Lower lobe of right lung (tissue), 2 donors: Measurements from ENCODE around the gene ACAD11. TPM values are rescaled to one million over a fixed set of nuclear protein-coding genes. Genes with fewer than 3 reads are reported as not detected.

ENCODE experiments used
- ATAC-seq, 2 donors: fragments of 200-7000 bp; cut with Tn5 transposase; one replicate each; pipeline ENCODE4 v1.9.1; 2020 to 2022; ENCODE audit warnings: mild to moderate bottlenecking in 2 of 2, moderate library complexity in 2 of 2
- DNase-seq: peaks from one replicate; pipeline ENCODE4 v3.0.0-alpha.2; 2020
- H3K27ac ChIP-seq: fragments of 200-600 bp; one replicate; pipeline ENCODE4 v1.8.0; 2022
- H3K27me3 ChIP-seq: fragments of 200-600 bp; one replicate; pipeline ENCODE4 v1.8.0; 2022; ENCODE audit warnings: low read depth
- H3K36me3 ChIP-seq: fragments of 200-600 bp; one replicate; pipeline ENCODE4 v1.8.0; 2022; ENCODE audit warnings: mild to moderate bottlenecking
- H3K4me1 ChIP-seq: fragments of 200-600 bp; one replicate; pipeline ENCODE4 v1.8.0; 2022
- H3K4me3 ChIP-seq: fragments of 200-600 bp; one replicate; pipeline ENCODE4 v1.8.0; 2022; ENCODE audit warnings: mild to moderate bottlenecking
- H3K9me3 ChIP-seq: fragments of 200-600 bp; one replicate; pipeline ENCODE4 v1.8.0; 2022
- intact Hi-C: fragments of 100-400 bp; cut with DNase I; formaldehyde crosslinking; loops from one replicate; pipeline ENCODE4 v1.11.0; 2022
- total RNA-seq: library from RNA; stranded (reverse); fragmentation: NEBNext Ultra II Directional; extraction: Animal tissue kit (Norgen Biotek cat#: 25700); gene quantifications from one replicate; pipeline ENCODE4 v1.2.1, GENCODE V29; 2021
- TF ChIP-seq, protein P1 (sequence below): fragments of 200-600 bp; IDR thresholded peaks from one replicate; pipeline ENCODE4 v1.8.0; 2022; ENCODE audit warnings: antibody characterized with exemption, mild to moderate bottlenecking
- donor health status: DM: no; HTN: yes; CAD: no; lungs with severe emphysema.

Gene ACAD11
- total RNA-seq, 1 donor from 2014 or later: 17.7 TPM

DNA sequence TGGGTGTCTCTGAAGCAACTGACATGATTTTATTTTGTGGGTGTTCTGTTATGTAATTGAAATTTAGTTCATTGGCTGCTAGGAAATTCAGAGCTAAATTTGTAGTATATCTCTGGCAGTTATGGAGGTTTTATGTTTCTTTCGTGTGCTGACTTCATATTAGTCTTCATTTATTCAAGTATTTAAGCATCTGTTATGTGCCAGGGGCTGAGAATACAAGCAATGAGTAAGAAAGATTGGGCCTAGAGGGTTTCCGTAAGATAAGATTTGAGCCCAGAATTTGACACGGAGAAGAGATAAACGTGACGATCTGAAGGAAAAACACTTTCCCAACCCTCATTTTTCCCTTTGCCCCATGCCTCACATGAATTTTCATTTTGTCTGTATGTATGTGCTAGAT, 137.7 kb downstream of the ACAD11 start:
- ATAC-seq (no peak), DNase-seq (no peak)
- Histone ChIP-seq H3K27ac (no peak overlapping the region), H3K36me3 (peaks cover 99% of the 10 kb centered on the region), H3K9me3 (no peaks in the 10 kb centered on the region), H3K27me3 (no peaks in the 10 kb centered on the region), H3K4me3 (no peak overlapping the region), H3K4me1 (no peaks in the 10 kb centered on the region)
- intact Hi-C loops: no loop called here
- TF ChIP-seq, protein P1, sequence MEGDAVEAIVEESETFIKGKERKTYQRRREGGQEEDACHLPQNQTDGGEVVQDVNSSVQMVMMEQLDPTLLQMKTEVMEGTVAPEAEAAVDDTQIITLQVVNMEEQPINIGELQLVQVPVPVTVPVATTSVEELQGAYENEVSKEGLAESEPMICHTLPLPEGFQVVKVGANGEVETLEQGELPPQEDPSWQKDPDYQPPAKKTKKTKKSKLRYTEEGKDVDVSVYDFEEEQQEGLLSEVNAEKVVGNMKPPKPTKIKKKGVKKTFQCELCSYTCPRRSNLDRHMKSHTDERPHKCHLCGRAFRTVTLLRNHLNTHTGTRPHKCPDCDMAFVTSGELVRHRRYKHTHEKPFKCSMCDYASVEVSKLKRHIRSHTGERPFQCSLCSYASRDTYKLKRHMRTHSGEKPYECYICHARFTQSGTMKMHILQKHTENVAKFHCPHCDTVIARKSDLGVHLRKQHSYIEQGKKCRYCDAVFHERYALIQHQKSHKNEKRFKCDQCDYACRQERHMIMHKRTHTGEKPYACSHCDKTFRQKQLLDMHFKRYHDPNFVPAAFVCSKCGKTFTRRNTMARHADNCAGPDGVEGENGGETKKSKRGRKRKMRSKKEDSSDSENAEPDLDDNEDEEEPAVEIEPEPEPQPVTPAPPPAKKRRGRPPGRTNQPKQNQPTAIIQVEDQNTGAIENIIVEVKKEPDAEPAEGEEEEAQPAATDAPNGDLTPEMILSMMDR: no peak

DNA sequence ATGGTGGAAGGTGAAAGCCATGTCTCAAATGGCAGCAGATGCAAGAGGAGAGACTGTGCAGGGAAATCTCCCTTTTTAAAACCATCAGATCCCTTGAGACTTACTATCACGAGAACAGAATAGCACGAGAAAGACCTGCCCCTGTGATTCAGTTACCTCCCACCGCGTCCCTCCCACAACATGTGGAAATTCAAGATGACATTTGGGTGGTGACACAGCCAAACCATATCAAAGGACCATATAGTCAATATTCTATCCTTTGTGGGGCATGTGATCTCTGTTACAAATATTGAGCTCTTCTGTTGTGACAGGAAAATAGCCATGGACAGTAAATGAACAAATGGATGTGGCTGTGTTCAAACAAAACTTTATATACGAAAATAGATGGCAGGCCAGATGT, 139.7 kb downstream of the ACAD11 start:
- intact Hi-C loops: no loop called here
- TF ChIP-seq, protein P1: no peak
- Histone ChIP-seq H3K9me3 (no peaks in the 10 kb centered on the region), H3K36me3 (peaks cover 99% of the 10 kb centered on the region), H3K27ac (no peak overlapping the region), H3K4me1 (no peaks in the 10 kb centered on the region), H3K27me3 (no peaks in the 10 kb centered on the region), H3K4me3 (no peak overlapping the region)
- no peak for ATAC-seq
- DNase-seq: no peak

DNA sequence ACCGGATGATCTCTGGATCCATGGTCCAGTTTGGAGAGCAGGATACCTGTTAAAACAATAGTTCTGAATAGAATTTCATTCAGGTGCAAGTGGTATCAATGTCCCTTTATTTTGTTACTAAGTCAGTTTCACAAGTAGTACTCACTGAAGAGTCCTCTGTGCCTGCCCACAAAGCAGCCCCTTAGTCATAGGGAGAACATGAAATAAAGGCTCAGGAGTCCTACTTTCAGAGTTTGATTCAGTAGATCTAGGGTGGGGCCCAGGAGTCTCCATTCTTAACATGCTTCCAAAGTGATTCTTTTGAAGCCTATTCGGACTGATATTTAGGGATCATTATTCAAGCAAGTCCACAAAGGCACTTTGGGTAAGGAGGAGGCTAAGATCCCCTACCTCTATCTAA, 142.3 kb downstream of the ACAD11 start:
- H3K27me3 ChIP-seq: no peaks in the 10 kb centered on the region
- no peaks in the 10 kb centered on the region for H3K4me1 ChIP-seq
- TF ChIP-seq, protein P1: no peak
- intact Hi-C loops: no loop called here
- DNase-seq (no peak), ATAC-seq (no peak)
- no peak overlapping the region for H3K4me3 ChIP-seq
- no peaks in the 10 kb centered on the region for H3K9me3 ChIP-seq
- peaks cover 97% of the 10 kb centered on the region for H3K36me3 ChIP-seq
- no peak overlapping the region for H3K27ac ChIP-seq

DNA sequence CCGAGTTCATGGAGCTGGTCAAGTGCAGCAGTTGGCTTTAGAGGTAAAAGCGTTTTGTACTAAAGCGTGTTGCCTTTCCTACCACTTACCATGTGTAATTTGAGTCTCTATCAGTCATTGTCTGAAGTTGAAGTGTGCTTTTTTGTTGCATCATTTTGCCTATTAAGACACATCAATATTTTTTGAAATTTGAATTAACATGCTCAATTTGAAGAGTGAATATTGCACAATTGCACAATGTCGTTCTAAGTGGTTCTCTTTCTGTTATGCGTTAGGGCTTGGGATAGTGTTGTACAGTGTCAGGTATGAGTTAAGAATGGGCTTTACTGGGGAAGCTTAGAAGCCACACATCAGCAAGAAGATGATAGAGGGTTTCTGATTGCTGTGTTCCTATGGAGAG, 146.6 kb downstream of the ACAD11 start:
- DNase-seq (no peak), ATAC-seq (no peak)
- Histone ChIP-seq H3K4me3 (no peak overlapping the region), H3K36me3 (peaks cover 98% of the 10 kb centered on the region), H3K27me3 (no peaks in the 10 kb centered on the region), H3K9me3 (no peaks in the 10 kb centered on the region), H3K4me1 (no peaks in the 10 kb centered on the region), H3K27ac (no peak overlapping the region)
- intact Hi-C loops: no loop called here
- TF ChIP-seq, protein P1: no peak

DNA sequence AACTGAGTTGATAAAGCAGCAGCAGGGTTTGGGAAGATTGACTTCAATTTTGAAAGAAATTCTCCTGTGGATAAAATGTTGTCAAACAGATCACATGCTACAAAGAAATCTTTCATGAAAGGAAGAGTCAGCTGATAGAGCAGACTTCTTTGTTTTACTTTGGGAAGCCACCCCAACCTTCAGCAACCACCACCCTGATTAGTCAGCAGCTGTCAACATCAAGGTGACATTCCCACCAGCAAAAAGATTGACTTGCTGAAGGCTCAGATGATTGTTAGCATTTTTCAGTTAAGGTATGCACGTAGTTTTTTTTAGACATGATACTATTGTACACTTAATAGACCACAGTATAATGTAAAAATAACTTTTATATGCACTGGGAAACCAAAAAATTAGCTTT, 150.1 kb downstream of the ACAD11 start:
- Histone ChIP-seq H3K27me3 (no peaks in the 10 kb centered on the region), H3K4me3 (no peak overlapping the region), H3K9me3 (no peaks in the 10 kb centered on the region), H3K36me3 (peaks cover 98% of the 10 kb centered on the region), H3K4me1 (no peaks in the 10 kb centered on the region), H3K27ac (no peak overlapping the region)
- ATAC-seq (no peak), DNase-seq (no peak)
- TF ChIP-seq, protein P1: no peak
- intact Hi-C loops: no loop called here

DNA sequence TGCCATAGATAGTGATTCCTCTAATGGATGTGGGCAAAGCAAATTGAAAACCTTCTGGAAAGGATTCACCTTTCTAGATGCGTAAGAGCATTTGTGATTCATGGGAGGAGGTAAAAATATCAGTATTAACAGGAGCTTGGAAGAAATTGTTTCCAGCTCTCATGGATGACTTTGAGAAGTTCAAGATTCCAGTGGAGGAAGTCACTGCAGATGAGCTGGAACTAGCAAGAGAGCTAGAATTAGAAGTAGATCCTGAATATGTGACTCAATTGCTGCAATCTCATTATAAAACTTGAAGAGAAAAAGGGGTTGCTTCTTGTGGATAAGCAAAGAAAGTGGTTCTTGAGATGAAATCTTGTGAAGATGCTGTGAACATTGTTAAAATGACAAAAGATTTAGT, 150.5 kb downstream of the ACAD11 start:
- H3K4me1 ChIP-seq: no peaks in the 10 kb centered on the region
- ATAC-seq: no peak

More for the DNA sequence above, 150.5 kb downstream of the ACAD11 start:
- H3K36me3 ChIP-seq: peaks cover 98% of the 10 kb centered on the region
- H3K27ac ChIP-seq: no peak overlapping the region
- no peaks in the 10 kb centered on the region for H3K9me3 ChIP-seq
- no peak for DNase-seq
- H3K4me3 ChIP-seq: no peak overlapping the region
- no peaks in the 10 kb centered on the region for H3K27me3 ChIP-seq
- intact Hi-C loops: no loop called here
- TF ChIP-seq, protein P1: no peak
